ENCODE results near the gene ACTN3.
"Not testable (repeated sequence)": the region's sequence is repeated elsewhere in the genome, so short reads cannot be mapped to it uniquely, and the experiment has no call there.

ACTN3 gene

GRCh38 chr11:66544952-66545351, 1.8 kb upstream of the ACTN3 start:
- DNase-seq (ENCODE audit: low read depth in 2 of 2): not testable (repeated sequence)

- DNase-seq (ENCODE audit: low read depth in 2 of 2): peak; percentile 59 to 80
These were observed 869 bp upstream of the ACTN3 start, which contains the start of gene ZDHHC24 for GRCh38 chr11:66545701-66546367. ZDHHC24 (minus strand) TSS chr11:66546048; CDS start chr11:66546003, 45 bp downstream.

GRCh38 chr11:66546966-66547661, 411 bp downstream of the ACTN3 start:
- no peak for DNase-seq (ENCODE audit: low read depth in 2 of 2)

GRCh38 chr11:66547662-66548009, 933 bp downstream of the ACTN3 start:
- DNase-seq (ENCODE audit: low read depth in 2 of 2): no peak

GRCh38 chr11:66548041-66548440, 1.3 kb downstream of the ACTN3 start:
- DNase-seq (ENCODE audit: low read depth in 2 of 2): no peak

- DNase-seq (ENCODE audit: low read depth in 2 of 2): no peak
These were observed 2.3 kb downstream of the ACTN3 start for GRCh38 chr11:66548774-66549630.

GRCh38 chr11:66549696-66550095, 3.0 kb downstream of the ACTN3 start:
- no peak for DNase-seq (ENCODE audit: low read depth in 2 of 2)

- no peak for DNase-seq (ENCODE audit: low read depth in 2 of 2)
These were observed 4.2 kb downstream of the ACTN3 start for GRCh38 chr11:66550887-66551286.

- no peak for DNase-seq (ENCODE audit: low read depth in 2 of 2)
These were observed 7.9 kb downstream of the ACTN3 start for GRCh38 chr11:66554602-66555001.

GRCh38 chr11:66555416-66555815, 8.7 kb downstream of the ACTN3 start:
- no peak for DNase-seq (ENCODE audit: low read depth in 2 of 2)

GRCh38 chr11:66556086-66556485, 9.4 kb downstream of the ACTN3 start:
- no peak for DNase-seq (ENCODE audit: low read depth in 2 of 2)

GRCh38 chr11:66557733-66558326, 11.1 kb downstream of the ACTN3 start:
- DNase-seq (ENCODE audit: low read depth in 2 of 2): no peak

GRCh38 chr11:66559142-66559865, 12.6 kb downstream of the ACTN3 start:
- no peak for DNase-seq (ENCODE audit: low read depth in 2 of 2)

- DNase-seq (ENCODE audit: low read depth in 2 of 2): no peak
These were observed 13.4 kb downstream of the ACTN3 start for GRCh38 chr11:66559866-66560676.

- no peak for DNase-seq (ENCODE audit: low read depth in 2 of 2)
These were observed 14.7 kb downstream of the ACTN3 start for GRCh38 chr11:66561178-66561974.

GRCh38 chr11:66561975-66562248, 15.2 kb downstream of the ACTN3 start:
- no peak for DNase-seq (ENCODE audit: low read depth in 2 of 2)

GRCh38 chr11:66562275-66562674, 15.6 kb downstream of the ACTN3 start:
- DNase-seq (ENCODE audit: low read depth in 2 of 2): no peak

GRCh38 chr11:66562907-66563583, 16.3 kb downstream of the ACTN3 start:
- no peak for DNase-seq (ENCODE audit: low read depth in 2 of 2)

- no peak for DNase-seq (ENCODE audit: low read depth in 2 of 2)
These were observed 17.1 kb downstream of the ACTN3 start for GRCh38 chr11:66563832-66564231.

Data from stimulated activated CD8-positive, alpha-beta memory T cell treated with anti-CD3 and anti-CD28 coated beads, Interleukin-7, amount 100 ng/mL, for 4 hours (primary cell).